ENCODE data around the gene EPPIN.

EPPIN gene

DNA sequence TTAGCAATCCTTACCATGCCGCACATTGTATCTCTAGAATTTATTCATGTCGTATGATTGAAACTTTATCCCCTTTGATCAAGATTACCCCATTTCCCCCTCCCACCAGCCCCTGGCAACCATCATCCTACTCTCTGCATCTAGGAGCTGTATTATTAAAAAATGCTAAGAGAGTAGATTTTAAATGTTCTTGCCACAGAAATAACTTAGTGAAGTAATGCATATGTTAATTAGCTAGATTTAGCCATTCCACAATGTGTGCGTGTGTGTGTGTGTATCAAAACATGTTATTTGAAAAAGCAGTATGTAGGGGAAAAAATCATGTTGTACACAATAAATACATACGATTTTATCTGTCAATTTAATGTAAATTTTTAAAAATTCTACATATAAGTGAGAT lies 19.9 kb downstream of the EPPIN start:
- no peak for DNase-seq

DNA sequence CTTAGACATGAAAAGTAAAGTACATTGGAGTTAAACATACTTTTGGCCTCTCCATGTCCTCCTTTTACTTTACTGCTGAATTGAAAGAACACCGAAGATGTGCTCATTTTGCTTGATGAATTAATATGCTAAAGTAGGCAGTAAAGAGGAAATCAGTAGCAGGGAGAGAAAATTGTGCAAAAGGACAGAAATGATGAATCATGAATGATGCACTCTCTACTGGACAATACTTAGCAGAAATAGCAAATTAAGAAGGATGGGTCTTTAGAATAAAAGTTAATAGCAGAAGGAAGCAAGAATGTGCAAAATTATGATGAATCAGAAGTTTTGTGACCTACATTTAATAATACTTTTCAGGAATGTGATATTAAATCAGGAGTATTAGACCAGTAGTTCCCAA lies 23.4 kb downstream of the EPPIN start:
- no peak for DNase-seq

DNA sequence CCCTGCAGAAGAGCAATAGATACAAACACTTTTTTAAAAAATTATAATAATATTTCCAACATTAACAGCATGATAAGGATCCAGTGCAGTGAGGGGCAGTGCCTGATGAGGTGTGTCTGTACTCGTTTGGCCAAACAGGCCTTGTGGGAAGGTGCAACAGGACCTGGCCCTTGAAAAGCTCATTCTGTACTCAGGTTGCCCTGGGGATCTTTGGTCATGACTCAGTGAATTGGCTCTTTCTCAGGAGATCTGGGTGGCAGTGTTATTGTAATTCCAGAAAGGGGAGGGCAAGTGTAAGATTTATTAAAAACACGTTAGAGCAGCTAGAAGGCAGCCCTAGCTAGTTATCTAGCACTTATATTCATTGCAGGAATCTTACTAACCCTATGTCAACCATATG lies 28.9 kb downstream of the EPPIN start:
- no peak for DNase-seq

DNA sequence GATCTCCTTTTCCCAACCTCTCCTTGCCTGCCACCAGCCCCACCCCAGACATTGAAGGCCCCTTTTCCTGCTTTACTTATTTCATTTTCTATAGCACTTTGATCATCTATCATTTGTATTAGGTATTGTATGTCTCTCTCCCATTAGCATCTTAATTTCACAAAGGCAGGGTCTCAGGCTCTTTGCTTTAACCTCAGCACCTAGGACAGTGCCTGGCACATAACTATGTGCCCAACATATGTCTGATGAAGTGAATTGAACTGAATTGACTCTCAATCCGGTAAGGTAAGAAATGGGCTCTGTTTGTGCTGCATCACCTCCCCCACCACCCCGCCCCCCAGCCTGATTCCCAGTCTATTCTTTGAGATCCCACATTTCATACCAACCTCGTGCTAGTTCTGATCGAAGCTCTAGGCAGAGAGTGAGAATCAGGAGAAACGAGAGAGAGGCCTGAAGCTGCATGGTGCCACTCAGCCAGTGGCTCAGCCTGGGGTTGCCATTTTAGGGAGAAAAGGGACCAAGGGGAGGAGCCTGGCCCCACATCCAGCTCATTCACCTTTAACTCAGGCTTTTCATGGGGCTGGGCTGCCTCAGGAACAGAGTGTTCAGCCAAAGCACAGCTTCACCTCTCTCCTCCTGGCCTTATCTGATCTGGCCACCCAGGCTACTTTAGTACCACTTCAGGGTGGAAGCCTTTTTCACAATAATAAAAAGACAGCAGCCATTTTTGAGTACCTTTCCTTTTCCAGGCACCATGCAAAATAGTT lies 31.9 kb downstream of the EPPIN start, which contains the start of gene SPINT3:
Gene SPINT3 (minus strand): TSS at position 476 of the 767 bp plus-strand sequence. CDS start 14 bp downstream, at position 462.
- no peak for DNase-seq

DNA sequence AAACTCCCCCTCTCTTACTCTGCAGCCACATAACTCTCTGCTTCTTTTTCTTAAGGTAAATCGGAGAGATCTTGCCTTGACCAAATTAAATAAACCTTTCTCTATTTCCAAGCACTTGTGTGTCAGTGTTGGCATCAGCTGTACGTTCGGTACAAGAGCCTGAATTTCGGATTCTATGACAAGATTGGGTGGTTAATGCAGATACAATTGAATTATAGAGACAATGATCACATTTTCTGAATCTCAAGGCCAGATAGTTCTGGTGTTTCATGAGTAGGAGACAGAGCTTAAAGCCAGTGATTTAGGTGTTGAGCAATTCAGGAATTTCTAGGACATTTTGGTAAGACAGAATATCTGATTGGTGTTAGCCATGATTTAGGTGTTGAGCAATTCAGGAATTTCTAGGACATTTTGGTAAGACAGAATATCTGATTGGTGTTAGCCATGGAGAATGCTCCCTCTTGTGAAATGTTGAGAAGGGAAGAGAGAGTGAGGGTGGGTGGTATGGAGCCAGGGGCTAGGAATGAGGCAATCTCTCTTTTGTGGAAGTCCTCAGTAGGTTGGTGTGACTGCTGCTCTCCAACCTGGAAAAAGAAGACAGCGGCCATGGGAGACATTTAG lies 36.8 kb downstream of the EPPIN start:
- no peak for DNase-seq

DNA sequence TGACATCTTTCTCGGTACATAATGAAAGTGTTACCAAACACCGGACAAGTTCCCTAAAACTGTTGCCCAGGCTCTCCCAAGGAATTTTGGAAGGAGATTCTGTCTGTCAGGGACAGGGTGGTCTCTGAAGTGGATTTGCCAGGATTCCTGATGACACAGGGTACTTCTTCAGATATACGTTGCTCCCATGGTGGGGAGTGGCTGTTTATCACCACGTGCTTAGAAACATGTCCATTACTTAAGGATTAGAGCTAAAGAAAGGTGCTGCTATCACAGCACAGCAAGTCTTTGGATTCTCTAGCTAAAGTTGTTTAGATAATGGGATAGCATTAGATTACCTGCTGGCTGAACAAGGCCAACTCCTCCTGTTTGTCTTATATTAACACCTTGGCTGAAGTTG lies 38.1 kb downstream of the EPPIN start:
- no peak for DNase-seq

DNA sequence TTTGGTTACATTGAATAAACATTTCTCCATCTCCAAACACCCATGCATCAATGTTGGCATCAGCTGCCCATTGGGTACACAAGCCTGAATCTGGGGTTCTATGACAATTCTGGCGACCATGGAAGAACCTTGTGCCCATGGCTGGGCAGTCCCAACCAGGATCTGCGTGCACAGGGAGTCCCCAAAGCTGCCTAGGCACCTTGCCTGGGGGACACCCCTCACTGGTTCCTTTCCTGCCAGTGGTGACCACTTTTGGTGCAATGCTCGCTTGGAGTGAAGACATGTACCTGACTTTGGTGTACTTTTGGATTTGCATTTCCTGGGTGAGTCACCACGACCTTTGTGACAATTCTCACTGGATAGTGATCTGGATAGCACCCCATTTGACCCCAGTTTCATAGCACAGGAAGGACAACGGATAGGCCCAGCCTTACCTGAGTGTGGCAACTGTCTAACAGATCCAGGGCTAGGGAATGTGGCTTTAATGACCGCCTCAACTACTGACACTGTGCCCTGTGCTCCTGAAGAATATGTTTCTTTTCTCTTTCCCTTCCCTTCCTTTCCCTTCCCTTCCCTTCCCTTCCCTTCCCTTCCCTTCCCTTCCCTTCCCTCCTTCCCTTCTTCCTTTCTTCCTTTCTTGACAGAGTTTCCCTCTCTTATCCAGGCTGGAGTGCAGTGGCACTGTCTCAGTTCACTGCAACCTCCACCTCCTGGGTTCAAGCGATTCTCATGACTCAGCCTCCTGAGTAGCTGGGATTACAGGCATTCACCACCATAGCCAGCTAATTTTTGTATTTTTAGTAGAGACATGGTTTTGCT lies 38.9 kb downstream of the EPPIN start:
- no peak for DNase-seq

DNA sequence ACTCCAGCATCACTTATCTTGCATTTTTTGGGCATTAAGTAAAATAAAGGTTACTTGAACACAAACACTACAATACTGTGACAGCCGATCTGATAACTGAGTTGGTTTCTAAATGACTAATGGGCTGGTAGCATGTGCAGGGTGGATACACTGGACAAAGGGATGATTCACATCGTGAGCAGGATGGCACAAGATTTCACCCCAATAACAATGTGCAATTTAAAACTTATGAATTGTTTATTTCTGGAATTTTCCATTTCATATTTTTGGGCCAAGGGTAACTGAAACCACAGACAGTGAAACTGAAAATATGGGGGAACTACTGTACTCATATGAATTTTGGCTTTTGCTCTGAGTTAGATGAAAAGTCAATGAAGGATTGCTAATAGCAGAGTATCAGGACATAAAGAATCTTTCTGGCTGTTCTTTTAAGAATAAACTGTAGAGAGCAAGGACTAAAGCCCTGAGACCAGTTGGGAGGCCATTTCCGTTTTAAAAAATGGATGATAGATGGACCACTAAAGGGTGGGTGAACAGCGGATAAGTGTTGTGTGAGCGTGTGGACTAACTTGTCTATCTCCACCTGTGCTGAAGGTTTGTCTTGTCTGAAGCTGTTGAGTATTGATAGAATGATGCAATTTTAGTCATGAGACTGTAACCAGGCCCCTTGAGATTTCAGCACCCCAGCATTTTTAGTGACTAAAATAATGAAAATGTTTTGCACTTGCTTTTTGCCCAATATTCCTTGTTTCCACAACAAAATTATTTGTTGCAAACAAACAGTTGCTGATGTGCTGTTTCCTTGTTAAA lies 40.0 kb downstream of the EPPIN start:
- DNase-seq: no peak

DNA sequence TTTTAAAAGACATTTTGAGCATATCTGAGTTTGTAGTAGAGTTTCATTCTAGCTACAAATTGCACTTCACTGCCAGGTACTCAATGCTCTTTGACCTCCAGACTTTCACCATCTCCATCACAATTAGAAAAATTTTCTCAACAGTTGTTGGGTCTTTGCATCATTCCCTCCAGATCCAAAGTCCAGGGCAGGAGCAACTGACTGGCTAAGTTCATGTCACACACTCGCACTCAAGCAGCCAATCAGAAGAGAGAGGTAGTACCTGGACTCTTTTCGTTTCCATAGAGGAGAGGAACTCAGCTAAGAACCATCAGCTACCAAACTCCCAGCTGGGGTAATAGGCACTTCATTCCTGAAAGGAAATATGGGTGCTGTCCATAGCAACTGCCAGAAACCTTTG lies 40.8 kb downstream of the EPPIN start:
- no peak for DNase-seq

DNA sequence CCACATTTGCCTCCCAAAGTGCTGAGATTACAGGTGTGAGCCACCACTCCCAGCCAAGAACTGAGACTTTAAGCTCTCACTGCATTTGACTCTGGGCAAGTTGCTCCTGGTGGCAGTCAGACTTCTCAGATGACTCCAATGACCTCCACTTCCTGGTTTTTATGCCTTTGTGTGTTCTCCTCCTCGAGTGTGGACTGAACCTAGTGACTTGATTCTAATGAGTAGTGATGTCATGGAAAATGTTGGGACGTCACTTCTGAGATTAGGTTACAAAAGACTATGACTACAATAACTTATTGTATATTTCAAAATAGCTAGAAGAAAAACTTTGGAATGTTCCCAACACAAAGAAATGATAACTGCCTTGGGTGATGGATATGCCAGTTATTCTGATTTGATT lies 43.8 kb downstream of the EPPIN start:
- DNase-seq: no peak

DNA sequence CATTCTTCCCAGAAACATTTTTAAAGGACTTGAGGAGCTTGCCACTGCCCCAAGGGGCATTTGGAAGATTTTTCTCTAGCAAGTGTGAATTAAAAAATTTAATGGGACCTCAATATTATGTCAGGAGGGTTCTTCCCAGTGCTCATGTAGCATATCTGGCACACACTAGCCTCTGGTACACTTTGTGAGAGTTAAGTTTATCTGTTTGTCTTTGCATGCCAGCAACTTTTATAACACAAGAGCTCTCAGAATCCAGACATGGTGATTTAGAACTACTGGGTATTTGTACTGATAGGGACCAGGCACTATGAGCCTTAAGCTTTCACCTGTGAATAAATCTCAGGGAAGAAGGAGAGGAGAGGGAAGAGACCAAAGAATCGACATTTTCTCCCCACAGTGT lies 44.6 kb downstream of the EPPIN start:
- DNase-seq: no peak

DNA sequence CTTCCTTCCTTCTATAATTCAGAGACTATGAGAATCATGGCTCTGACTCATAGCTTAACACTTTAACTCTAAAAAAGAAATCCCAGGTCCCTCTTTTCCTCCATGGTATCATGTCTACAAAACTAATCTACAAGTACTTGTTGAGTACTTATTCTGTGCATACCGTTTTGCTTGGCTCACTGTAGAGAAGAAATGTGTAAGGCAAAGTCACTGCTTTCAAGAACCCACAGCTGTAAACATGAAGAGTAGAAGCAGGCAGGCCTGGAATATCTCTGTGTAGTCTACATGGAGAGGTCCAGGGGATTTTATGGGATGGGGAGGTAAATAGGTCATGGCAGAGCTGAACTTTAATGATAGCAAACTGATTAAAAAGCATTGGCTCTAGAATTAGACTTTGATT lies 45.6 kb downstream of the EPPIN start:
- no peak for DNase-seq

DNA sequence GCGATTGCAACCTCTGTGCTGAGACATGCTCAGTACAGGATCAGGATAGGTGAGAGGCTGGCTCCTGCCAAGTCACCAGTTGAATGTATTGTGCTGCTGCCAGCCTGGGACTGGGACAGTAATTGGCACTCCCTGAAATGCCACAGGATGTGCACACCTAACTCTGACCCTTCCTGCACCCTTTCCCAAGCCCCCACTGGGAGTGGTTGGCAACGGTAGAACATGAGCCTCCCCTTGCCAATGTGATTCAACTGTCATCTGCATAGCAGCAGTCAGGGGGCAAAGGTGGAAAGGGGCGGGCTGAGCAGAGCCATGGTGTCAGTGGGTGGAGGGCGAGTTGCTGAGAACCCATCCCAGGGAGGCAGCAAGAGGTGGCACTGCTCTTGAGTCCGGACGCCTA lies 47.2 kb downstream of the EPPIN start:
- DNase-seq: no peak

DNA sequence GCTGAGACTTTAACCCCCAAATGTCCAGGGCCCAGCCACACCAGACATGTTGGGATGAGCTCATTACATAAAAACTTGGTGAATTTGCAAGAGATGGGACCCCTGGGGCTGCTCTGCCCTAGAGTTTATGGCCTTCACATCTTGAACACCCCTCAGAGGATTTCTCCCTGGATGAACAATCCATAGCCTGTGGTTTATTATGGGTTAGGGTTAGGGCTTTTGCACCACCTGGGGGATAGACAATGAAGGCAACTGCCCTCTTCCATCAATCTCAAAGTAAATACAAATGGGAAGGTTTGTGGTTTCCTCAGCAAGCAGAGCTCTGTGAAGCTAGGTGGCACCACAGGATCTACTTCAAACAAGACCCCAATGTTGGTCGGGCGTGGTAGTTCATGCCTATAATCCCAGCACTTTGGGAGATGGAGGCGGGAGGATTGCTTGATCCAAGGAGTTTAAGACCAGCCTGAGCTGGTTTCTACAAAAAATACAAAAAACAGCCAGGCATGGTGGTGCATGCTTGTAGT lies 49.2 kb downstream of the EPPIN start:
- DNase-seq: no peak

DNA sequence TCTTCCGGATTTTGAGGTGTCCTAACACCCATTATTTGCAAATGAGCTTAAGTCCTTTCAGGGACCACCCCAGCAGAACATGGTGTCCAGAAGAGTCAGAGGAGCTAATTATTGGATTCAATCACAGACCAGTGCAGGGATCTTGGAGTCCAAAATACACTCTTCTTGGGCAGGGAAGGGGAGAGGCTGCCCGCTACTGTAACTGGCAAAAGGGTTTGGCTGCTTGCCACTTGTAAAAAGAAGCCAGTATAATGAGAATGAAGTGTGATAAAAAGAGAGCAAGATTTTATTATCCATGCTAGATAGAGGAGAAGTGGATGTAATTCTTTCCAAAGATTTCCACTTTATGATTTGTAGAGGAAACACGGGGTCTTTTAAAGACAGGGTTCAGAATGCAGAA lies 51.0 kb downstream of the EPPIN start:
- DNase-seq: no peak

DNA sequence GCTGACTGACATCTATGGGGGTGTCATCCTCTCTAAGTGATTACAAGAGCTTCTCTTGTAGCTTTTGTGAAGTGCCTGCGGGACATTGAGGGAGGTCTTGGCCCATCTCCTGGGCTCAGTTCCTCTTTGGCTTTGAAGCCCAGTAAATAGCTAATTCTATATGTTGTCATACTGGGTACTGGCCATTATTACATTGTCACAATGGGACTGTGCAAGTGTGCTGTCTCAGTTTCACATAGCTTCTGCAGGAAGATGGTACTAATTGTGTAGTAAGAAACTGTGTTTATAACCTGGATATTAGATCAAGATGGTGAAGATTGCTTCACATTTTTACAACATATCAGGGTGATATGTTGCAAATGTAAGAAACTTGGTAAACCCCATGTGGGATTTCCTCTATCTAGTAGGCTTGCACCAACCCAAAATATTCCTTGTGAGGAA lies 51.7 kb downstream of the EPPIN start:
- DNase-seq: no peak
